K562 (cell line): Measurements from ENCODE around the gene CORO6. TPM values are rescaled to one million over a fixed set of nuclear protein-coding genes. Genes with fewer than 3 reads are reported as not detected.

Experiments used
- BCOR ChIP-seq: fragments of 450-650 bp; IDR thresholded peaks from 2 replicates; pipeline ENCODE4 v1.6.1; 2016
- CCNT2 ChIP-seq: IDR thresholded peaks from 2 replicates; pipeline ENCODE4 v1.6.1; 2011; ENCODE audit warnings: borderline replicate concordance, low read depth, mild to moderate bottlenecking, moderate library complexity, mixed read lengths, low read length; ENCODE audit not compliant: insufficient read length; ENCODE audit errors: extremely low read depth
- CGGBP1 ChIP-seq: fragments of 250-450 bp; sonication (Bioruptor Pico); IDR thresholded peaks from 2 replicates; pipeline ENCODE4 v1.9.0; 2021; ENCODE audit warnings: mild to moderate bottlenecking
- CSDE1 ChIP-seq, 2 experiments: fragments of 450-650 bp; IDR thresholded peaks; 2 replicates each; pipeline ENCODE4 v1.6.1; 2016; ENCODE audit warnings: mild to moderate bottlenecking in 1 of 2
- DDX20 ChIP-seq: fragments of 450-650 bp; IDR thresholded peaks from 2 replicates; pipeline ENCODE4 v1.6.1; 2016; ENCODE audit warnings: missing genetic modification characterization, low read depth, mild to moderate bottlenecking, missing compliant biosample characterization, moderate library complexity
- DIDO1 ChIP-seq: fragments of 450-650 bp; IDR thresholded peaks from 2 replicates; pipeline ENCODE4 v1.6.1; 2016; ENCODE audit warnings: low read depth, missing biosample characterization, missing genetic modification characterization
- FOXP4 ChIP-seq: sonication (generic); formaldehyde crosslinking; IDR thresholded peaks from 2 replicates; pipeline ENCODE4 v1.8.0; 2022; ENCODE audit warnings: mild to moderate bottlenecking, missing genetic modification reagents, borderline replicate concordance
- FUS ChIP-seq: fragments of 200-400 bp; formaldehyde crosslinking; optimal IDR thresholded peaks from 2 replicates; pipeline ENCODE3; 2017; ENCODE audit warnings: low read depth, low read length
- GABPB1 ChIP-seq: sonication (generic); formaldehyde crosslinking; IDR thresholded peaks from 2 replicates; pipeline ENCODE4 v1.8.0; 2022; ENCODE audit warnings: mild to moderate bottlenecking, missing genetic modification reagents
- GABPB2 ChIP-seq: fragments of 250-450 bp; sonication (Bioruptor Pico); conservative IDR thresholded peaks from 2 replicates; pipeline ENCODE4 v1.5.1; 2021; ENCODE audit warnings: mild to moderate bottlenecking
- HNRNPUL1 ChIP-seq: fragments of 200-400 bp; formaldehyde crosslinking; IDR thresholded peaks from 2 replicates; pipeline ENCODE4 v1.6.1; 2017; ENCODE audit warnings: low read length
- KLF16 ChIP-seq: IDR thresholded peaks from 2 replicates; pipeline ENCODE4 v1.6.1; 2016; ENCODE audit warnings: antibody characterized with exemption
- MAFK ChIP-seq: IDR thresholded peaks from 2 replicates; pipeline ENCODE4 v1.6.1; 2011; ENCODE audit warnings: low read length, improper control_type of control experiment
- MBD2 ChIP-seq: sonication (generic); IDR thresholded peaks from 2 replicates; pipeline ENCODE4 v1.6.1; 2016; ENCODE audit warnings: low read depth, borderline replicate concordance
- NR3C1 ChIP-seq: sonication (generic); formaldehyde crosslinking; IDR thresholded peaks from 2 replicates; pipeline ENCODE4 v1.8.1; 2022; ENCODE audit warnings: missing genetic modification reagents
- PTBP1 ChIP-seq: fragments of 200-400 bp; formaldehyde crosslinking; IDR thresholded peaks from 2 replicates; pipeline ENCODE4 v1.6.1; 2017; ENCODE audit warnings: low read depth, low read length
- RHOXF2B ChIP-seq: fragments of 250-450 bp; sonication (Bioruptor Pico); conservative IDR thresholded peaks from 2 replicates; pipeline ENCODE4 v1.5.1; 2021
- SMARCB1 ChIP-seq: IDR thresholded peaks from 2 replicates; pipeline ENCODE4 v1.6.1; 2011; ENCODE audit warnings: improper control_type of control experiment, low read depth; ENCODE audit not compliant: insufficient read length
- SRSF1 ChIP-seq: fragments of 200-400 bp; formaldehyde crosslinking; IDR thresholded peaks from 2 replicates; pipeline ENCODE4 v1.6.1; 2017; ENCODE audit warnings: mild to moderate bottlenecking, low read depth, low read length, moderate library complexity
- STAT5B ChIP-seq: fragments of 250-450 bp; sonication (Bioruptor Pico); IDR thresholded peaks from 2 replicates; pipeline ENCODE4 v1.8.0; 2021; ENCODE audit warnings: mild to moderate bottlenecking, inconsistent platforms
- TARDBP ChIP-seq: fragments of 450-650 bp; IDR thresholded peaks from 2 replicates; pipeline ENCODE4 v1.6.1; 2016
- TCFL5 ChIP-seq: fragments of 250-450 bp; sonication (Bioruptor Pico); conservative IDR thresholded peaks from 2 replicates; pipeline ENCODE4 v1.6.1; 2021; ENCODE audit warnings: mild to moderate bottlenecking, moderate library complexity, matching md5 sums
- XRCC5 ChIP-seq: fragments of 200-400 bp; formaldehyde crosslinking; IDR thresholded peaks from 2 replicates; pipeline ENCODE4 v1.6.1; 2017; ENCODE audit warnings: low read depth, mild to moderate bottlenecking, low read length
- ZFPM2 ChIP-seq: fragments of 250-450 bp; sonication (Bioruptor Pico); IDR thresholded peaks from 2 replicates; pipeline ENCODE4 v1.5.1; 2022; ENCODE audit warnings: mild to moderate bottlenecking
- ZNF449 ChIP-seq: fragments of 250-450 bp; sonication (Bioruptor Pico); IDR thresholded peaks from 2 replicates; pipeline ENCODE4 v1.8.0; 2022; ENCODE audit warnings: moderate library complexity, mild to moderate bottlenecking, inconsistent platforms
- ZNF75A ChIP-seq: fragments of 450-650 bp; formaldehyde crosslinking; IDR thresholded peaks from 2 replicates; pipeline ENCODE4 v1.4.0; 2020; ENCODE audit warnings: mild to moderate bottlenecking
- polyA plus RNA-seq, 8 experiments: library from polyadenylated mRNA; depleted of rRNA in 4 of 8; stranded (reverse) in 5 of 8; unstranded in 3 of 8; fragments of >200 nt; fragmentation: Nextera tagmentation in 2 of 8; fragmentation: Illumina TruSeq in 1 of 8; extraction: Ambion mirVana in 2 of 8; extraction: Trizol in 1 of 8; gene quantifications; 2 replicates each; pipeline versions ENCODE4 v1.2.1 to v1.2.3, GENCODE V29; 2011 to 2014; ENCODE audit warnings: inconsistent platforms in 1 of 8, missing spikeins in 1 of 8
- total RNA-seq, 7 experiments: library from RNA; depleted of rRNA in 6 of 7; stranded (reverse); fragments of >200 nt in 6 of 7; fragmentation: Illumina TruSeq in 2 of 7; extraction: Trizol in 2 of 7; gene quantifications; 2 replicates each; pipeline versions ENCODE4 v1.2.1 to v1.2.3, GENCODE V29; 2011 to 2021; ENCODE audit warnings: low replicate concordance in 1 of 7
- TF ChIP-seq, protein P1 (sequence below): IDR thresholded peaks from 3 replicates; pipeline ENCODE4 v1.6.1; 2011; ENCODE audit warnings: borderline replicate concordance, mild to moderate bottlenecking; ENCODE audit not compliant: insufficient read length, insufficient read depth

The CORO6 gene
- total and polyA plus RNA-seq, 9 of the 15 experiments (the other 6 are each of a cell fraction or from before 2014, with no cell fraction given): 0.04 to 11.9 (median 2.4) TPM

- TF ChIP-seq TARDBP (no peak), STAT5B (CRISPR knock-in tag) (no peak), KLF16 (peak; percentile 95), MAFK (no peak), DDX20 (tag) (no peak), XRCC5 (peak; percentile 76; the same call in 1 of the 2 replicates), DIDO1 (no peak), SRSF1 (no peak), CGGBP1 (CRISPR knock-in tag) (no peak), GABPB2 (CRISPR knock-in tag) (no peak), RHOXF2B (no peak), ZNF75A (CRISPR knock-in tag) (no peak), ZFPM2 (CRISPR knock-in tag) (no peak), PTBP1 (no peak), HNRNPUL1 (no peak), FUS (peak; percentile 42), CCNT2 (peak; percentile 53), TCFL5 (CRISPR knock-in tag) (no peak), GABPB1 (CRISPR knock-in tag) (peak; percentile 43; the same call in 1 of the 2 replicates), NR3C1 (CRISPR knock-in tag) (no peak), MBD2 (no peak), ZNF449 (CRISPR knock-in tag) (no peak), SMARCB1 (no peak), FOXP4 (no peak), CSDE1 (IDR thresholded peaks at IDR 0.05) (no peak), BCOR (peak; percentile 70)
- TF ChIP-seq, protein P1, sequence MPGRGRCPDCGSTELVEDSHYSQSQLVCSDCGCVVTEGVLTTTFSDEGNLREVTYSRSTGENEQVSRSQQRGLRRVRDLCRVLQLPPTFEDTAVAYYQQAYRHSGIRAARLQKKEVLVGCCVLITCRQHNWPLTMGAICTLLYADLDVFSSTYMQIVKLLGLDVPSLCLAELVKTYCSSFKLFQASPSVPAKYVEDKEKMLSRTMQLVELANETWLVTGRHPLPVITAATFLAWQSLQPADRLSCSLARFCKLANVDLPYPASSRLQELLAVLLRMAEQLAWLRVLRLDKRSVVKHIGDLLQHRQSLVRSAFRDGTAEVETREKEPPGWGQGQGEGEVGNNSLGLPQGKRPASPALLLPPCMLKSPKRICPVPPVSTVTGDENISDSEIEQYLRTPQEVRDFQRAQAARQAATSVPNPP: no peak
These were observed 5.0 kb downstream of the CORO6 start (continued) for GRCh38 chr17:29617481-29618271.
